Panc1 (cell line): Measurements from ENCODE around the gene PAPOLB.

Source experiments
- CTCF ChIP-seq: fragments of 450-650 bp; IDR thresholded peaks from 2 replicates; pipeline ENCODE4 v1.5.1; 2017; ENCODE audit warnings: mild to moderate bottlenecking
- POLR2AphosphoS5 ChIP-seq: IDR thresholded peaks from 2 replicates; pipeline ENCODE4 v1.6.1; 2012; ENCODE audit warnings: mild to moderate bottlenecking, low read depth, low read length, moderate library complexity

- TF ChIP-seq POLR2AphosphoS5 (no peak), CTCF (no peak)
These were observed 10.3 kb upstream of the PAPOLB start for GRCh38 chr7:4871930-4872675.
